ENCODE results near the gene SKIDA1.
A peak's percentile ranks its signal among the peaks of the same experiment; 100 is the strongest.
"Not testable (repeated sequence)": the region's sequence is repeated elsewhere in the genome, so short reads cannot be mapped to it uniquely, and the experiment has no call there.

The SKIDA1 gene

GRCh38 chr10:21525367-21526187 lies at the start of gene SKIDA1:
Gene SKIDA1, minus strand, starts transcription at chr10:21525682. Its CDS starts 7,860 bp downstream, at chr10:21517822.
- ChIA-PET POLR2A (interaction anchor here (0.6 to 3.2 kb wide), 27 partner anchors 7 to 818 kb away, joined by 3 to 56 read pairs (median 5); no protein-coding TSS in a partner anchor), CTCF (interaction anchor here (1.1 kb wide), 1 partner anchor 15 kb away, joined by 3 read pairs; no protein-coding TSS in a partner anchor)
- TF ChIP-seq PKNOX1 (IDR thresholded peaks at IDR 0.05) (peak; percentile 92), HDGF (IDR thresholded peaks at IDR 0.05; ENCODE audit: borderline replicate concordance) (no peak), ZNF384 (IDR thresholded peaks at IDR 0.05) (no peak), FOXM1 (IDR thresholded peaks at IDR 0.05; ENCODE audit: borderline replicate concordance) (no peak), FOXA1 (IDR thresholded peaks at IDR 0.05) (no peak), ELF4 (IDR thresholded peaks at IDR 0.05) (peak; percentile 24; the same call in 1 of the 2 replicates), SP1 (IDR thresholded peaks at IDR 0.05) (no peak), FOXK2 (IDR thresholded peaks at IDR 0.05) (peak; percentile 92; the same call in 1 of the 2 replicates), ARNT (IDR thresholded peaks at IDR 0.05) (no peak), BHLHE40 (IDR thresholded peaks at IDR 0.05; ENCODE audit: borderline replicate concordance) (no peak), SUZ12 (IDR thresholded peaks at IDR 0.05) (no peak), TARDBP (IDR thresholded peaks at IDR 0.05) (no peak), NFRKB (IDR thresholded peaks at IDR 0.05) (no peak), L3MBTL2 (conservative IDR thresholded peaks at IDR 0.05) (peak; percentile 88), LEF1 (IDR thresholded peaks at IDR 0.05; ENCODE audit: borderline replicate concordance) (peak; percentile 70; the same call in 1 of the 2 replicates), CTBP1 (IDR thresholded peaks at IDR 0.05; ENCODE audit: borderline replicate concordance) (peak; percentile 90)
- peak; percentile 62 for DNase-seq (ENCODE audit: extremely low spot score)

GRCh38 chr10:21574514-21574913 lies 49.0 kb upstream of the SKIDA1 start:
- DNase-seq (ENCODE audit: extremely low spot score); POLR2A ChIA-PET; CTCF ChIA-PET: not testable (repeated sequence)

- POLR2A ChIA-PET, result no interaction called here
- CTCF ChIA-PET, result no interaction called here
- no peak for DNase-seq (ENCODE audit: extremely low spot score)
- no peak for TF ChIP-seq CTBP1 (IDR thresholded peaks at IDR 0.05; ENCODE audit: borderline replicate concordance)
- TF ChIP-seq HDGF (IDR thresholded peaks at IDR 0.05; ENCODE audit: borderline replicate concordance), result no peak
- TF ChIP-seq ARNT (IDR thresholded peaks at IDR 0.05), result no peak
- TF ChIP-seq BHLHE40 (IDR thresholded peaks at IDR 0.05; ENCODE audit: borderline replicate concordance), result no peak
- TF ChIP-seq TARDBP (IDR thresholded peaks at IDR 0.05), result no peak
- no peak for TF ChIP-seq PKNOX1 (IDR thresholded peaks at IDR 0.05)
- TF ChIP-seq SUZ12 (IDR thresholded peaks at IDR 0.05), result no peak
- TF ChIP-seq FOXK2 (IDR thresholded peaks at IDR 0.05), result no peak
- no peak for TF ChIP-seq FOXA1 (IDR thresholded peaks at IDR 0.05)
- no peak for TF ChIP-seq SP1 (IDR thresholded peaks at IDR 0.05)
- no peak for TF ChIP-seq LEF1 (IDR thresholded peaks at IDR 0.05; ENCODE audit: borderline replicate concordance)
- TF ChIP-seq ZNF384 (IDR thresholded peaks at IDR 0.05), result no peak
- no peak for TF ChIP-seq FOXM1 (IDR thresholded peaks at IDR 0.05; ENCODE audit: borderline replicate concordance)
These were observed 47.1 kb upstream of the SKIDA1 start for GRCh38 chr10:21572578-21572977.

GRCh38 chr10:21570761-21571521 lies 45.5 kb upstream of the SKIDA1 start:
- no peak for DNase-seq (ENCODE audit: extremely low spot score)
- CTCF ChIA-PET, result no interaction called here
- TF ChIP-seq FOXA1 (IDR thresholded peaks at IDR 0.05) (no peak), NFRKB (IDR thresholded peaks at IDR 0.05) (no peak), ELF4 (IDR thresholded peaks at IDR 0.05) (no peak), FOXK2 (IDR thresholded peaks at IDR 0.05) (no peak), ZNF384 (IDR thresholded peaks at IDR 0.05) (no peak), SUZ12 (IDR thresholded peaks at IDR 0.05) (no peak), LEF1 (IDR thresholded peaks at IDR 0.05; ENCODE audit: borderline replicate concordance) (no peak), HDGF (IDR thresholded peaks at IDR 0.05; ENCODE audit: borderline replicate concordance) (no peak), PKNOX1 (IDR thresholded peaks at IDR 0.05) (no peak), ARNT (IDR thresholded peaks at IDR 0.05) (no peak)
- POLR2A ChIA-PET, result no interaction called here

- POLR2A ChIA-PET; CTCF ChIA-PET; DNase-seq (ENCODE audit: extremely low spot score): not testable (repeated sequence)
These were observed 33.5 kb upstream of the SKIDA1 start for GRCh38 chr10:21558984-21559383.

- ChIA-PET CTCF (no interaction called here), POLR2A (no interaction called here)
- no peak for DNase-seq (ENCODE audit: extremely low spot score)
- TF ChIP-seq SUZ12 (IDR thresholded peaks at IDR 0.05) (no peak), ELF4 (IDR thresholded peaks at IDR 0.05) (no peak), FOXM1 (IDR thresholded peaks at IDR 0.05; ENCODE audit: borderline replicate concordance) (no peak), BHLHE40 (IDR thresholded peaks at IDR 0.05; ENCODE audit: borderline replicate concordance) (no peak), SP1 (IDR thresholded peaks at IDR 0.05) (no peak), ARNT (IDR thresholded peaks at IDR 0.05) (no peak), FOXK2 (IDR thresholded peaks at IDR 0.05) (no peak), ZNF384 (IDR thresholded peaks at IDR 0.05) (no peak), LEF1 (IDR thresholded peaks at IDR 0.05; ENCODE audit: borderline replicate concordance) (no peak), HDGF (IDR thresholded peaks at IDR 0.05; ENCODE audit: borderline replicate concordance) (no peak), PKNOX1 (IDR thresholded peaks at IDR 0.05) (no peak), L3MBTL2 (conservative IDR thresholded peaks at IDR 0.05) (no peak), TARDBP (IDR thresholded peaks at IDR 0.05) (no peak), FOXA1 (IDR thresholded peaks at IDR 0.05) (no peak), CTBP1 (IDR thresholded peaks at IDR 0.05; ENCODE audit: borderline replicate concordance) (no peak), NFRKB (IDR thresholded peaks at IDR 0.05) (no peak)
These were observed 31.0 kb upstream of the SKIDA1 start for GRCh38 chr10:21556527-21556926.

Measured in HEK293T (cell line).